ENCODE data around the gene COPA.

The COPA gene

GRCh38 chr1:160363010-160363409 is 20.0 kb upstream of the COPA start:
- no peak for DNase-seq (ENCODE audit: low read depth in 2 of 2)

GRCh38 chr1:160362168-160362957 is 19.3 kb upstream of the COPA start:
- DNase-seq (ENCODE audit: low read depth in 2 of 2): no peak

- no peak for DNase-seq (ENCODE audit: low read depth in 2 of 2)
Measured at GRCh38 chr1:160361814-160362167, 18.7 kb upstream of the COPA start.

- DNase-seq (ENCODE audit: low read depth in 2 of 2): no peak
Measured at GRCh38 chr1:160361199-160361598, 18.1 kb upstream of the COPA start.

GRCh38 chr1:160360227-160360695 is 17.2 kb upstream of the COPA start:
- DNase-seq (ENCODE audit: low read depth in 2 of 2): no peak

DNA sequence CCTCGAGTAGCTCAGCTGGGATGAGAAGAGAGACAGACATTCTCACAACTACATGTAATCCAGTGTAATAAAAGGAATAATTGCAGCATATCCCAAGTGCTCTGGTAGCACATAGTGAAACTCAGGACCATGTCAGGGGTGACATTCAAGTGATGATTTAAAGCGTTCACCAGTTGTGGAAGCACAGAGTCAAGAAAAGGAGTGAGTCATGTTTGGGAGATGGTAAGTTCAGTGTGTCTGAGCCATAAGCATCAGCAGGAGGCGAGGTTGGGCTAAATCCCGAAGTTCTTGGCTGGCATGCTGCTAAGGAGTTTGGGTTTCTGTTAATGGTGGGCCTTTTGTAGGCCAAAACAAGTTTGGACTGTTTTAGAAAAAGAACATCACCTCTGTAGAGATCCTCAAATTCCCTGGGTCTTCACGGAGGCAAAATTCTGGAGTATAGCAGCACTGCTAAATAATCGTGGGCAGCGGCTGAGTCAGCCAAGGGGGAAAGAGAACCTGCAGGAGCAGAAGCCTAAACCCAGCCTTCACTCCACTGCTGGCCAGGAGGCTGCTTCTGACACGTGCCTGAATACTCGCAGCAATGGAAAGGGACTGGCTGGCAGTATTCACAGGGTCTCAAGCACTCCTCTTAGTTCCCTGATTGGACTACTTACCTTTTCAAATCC is 16.6 kb upstream of the COPA start:
- DNase-seq (ENCODE audit: low read depth in 2 of 2): no peak

DNA sequence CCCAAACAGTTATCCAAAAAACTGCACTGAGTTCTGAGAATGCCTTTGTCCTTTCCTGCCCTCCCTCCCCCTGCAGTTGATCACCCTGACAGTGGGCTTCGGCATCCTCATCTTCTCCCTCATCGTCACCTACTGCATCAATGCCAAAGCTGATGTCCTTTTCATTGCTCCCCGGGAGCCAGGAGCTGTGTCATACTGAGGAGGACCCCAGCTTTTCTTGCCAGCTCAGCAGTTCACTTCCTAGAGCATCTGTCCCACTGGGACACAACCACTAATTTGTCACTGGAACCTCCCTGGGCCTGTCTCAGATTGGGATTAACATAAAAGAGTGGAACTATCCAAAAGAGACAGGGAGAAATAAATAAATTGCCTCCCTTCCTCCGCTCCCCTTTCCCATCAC is 15.0 kb upstream of the COPA start:
- DNase-seq (ENCODE audit: low read depth in 2 of 2): no peak

- no peak for DNase-seq (ENCODE audit: low read depth in 2 of 2)
Measured at GRCh38 chr1:160357286-160358002, 14.4 kb upstream of the COPA start.

- no peak for DNase-seq (ENCODE audit: low read depth in 2 of 2)
Measured at GRCh38 chr1:160354388-160354985, 11.4 kb upstream of the COPA start.

- no peak for DNase-seq (ENCODE audit: low read depth in 2 of 2)
Measured at GRCh38 chr1:160353223-160353622, 10.2 kb upstream of the COPA start.

DNA sequence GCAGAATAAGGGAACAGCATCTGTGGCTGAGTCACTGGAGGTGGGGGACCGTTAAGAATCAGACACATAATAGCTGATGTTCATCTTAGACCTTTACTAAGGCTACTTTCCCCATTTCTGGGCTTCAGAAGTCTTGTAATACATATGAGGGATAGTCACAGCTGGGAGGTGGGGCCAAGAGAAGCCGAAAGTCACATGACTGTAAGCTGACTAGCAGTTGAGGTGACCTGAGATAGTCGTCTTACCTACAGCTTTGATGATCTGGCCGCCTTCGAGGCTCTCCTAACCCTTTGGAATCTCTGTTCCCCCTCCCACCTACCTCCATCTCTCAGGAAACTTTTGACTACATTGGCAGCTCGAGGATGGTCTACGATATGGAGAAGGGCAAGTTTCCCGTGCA is 9.5 kb upstream of the COPA start:
- DNase-seq (ENCODE audit: low read depth in 2 of 2): no peak

- DNase-seq (ENCODE audit: low read depth in 2 of 2): no peak
Measured at GRCh38 chr1:160351629-160352028, 8.6 kb upstream of the COPA start.

GRCh38 chr1:160346958-160347357 is 3.9 kb upstream of the COPA start:
- no peak for DNase-seq (ENCODE audit: low read depth in 2 of 2)

- DNase-seq (ENCODE audit: low read depth in 2 of 2): no peak
Measured at GRCh38 chr1:160346463-160346862, 3.4 kb upstream of the COPA start.

GRCh38 chr1:160344936-160345335 is 1.9 kb upstream of the COPA start:
- DNase-seq (ENCODE audit: low read depth in 2 of 2): no peak

DNA sequence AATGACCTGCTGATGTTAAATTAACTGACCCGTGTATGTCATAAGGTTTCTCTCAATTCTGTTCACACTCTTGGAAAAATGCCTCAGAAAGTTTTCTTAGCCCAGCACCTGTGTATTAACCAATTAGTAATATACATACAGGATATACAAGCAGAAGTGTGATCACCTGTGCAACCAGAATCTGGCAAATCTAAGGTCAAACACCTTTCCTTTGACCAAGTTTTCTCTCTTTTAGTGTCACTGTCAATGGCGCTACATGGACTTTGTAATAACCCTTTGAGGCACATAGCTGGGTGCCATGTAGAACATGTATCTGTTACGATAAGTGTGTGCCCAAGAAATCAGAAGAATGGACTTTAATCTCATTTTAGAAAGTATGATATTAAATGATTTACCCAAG is 1.2 kb upstream of the COPA start:
- DNase-seq (ENCODE audit: low read depth in 2 of 2): no peak

DNA sequence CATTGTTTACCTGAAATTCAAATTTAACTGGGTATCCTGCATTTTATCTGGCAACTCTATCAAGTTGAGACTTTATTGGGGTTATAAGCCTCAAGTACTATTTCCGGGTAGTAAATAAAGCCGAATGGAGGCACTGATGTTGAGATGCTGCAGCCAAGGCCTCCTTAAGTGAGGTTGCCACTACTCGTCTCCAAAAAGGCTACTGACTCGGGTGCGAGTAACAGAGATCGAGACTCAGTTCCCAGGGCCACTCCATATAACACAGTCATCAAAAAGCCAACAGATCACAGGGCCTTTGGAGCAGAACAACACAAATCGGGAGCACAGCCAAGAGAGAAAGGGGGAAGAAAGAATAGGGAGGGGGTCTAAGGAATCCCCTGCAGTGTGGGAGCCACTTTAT is 524 bp downstream of the COPA start:
- no peak for DNase-seq (ENCODE audit: low read depth in 2 of 2)

- DNase-seq (ENCODE audit: low read depth in 2 of 2): no peak
Measured at GRCh38 chr1:160340866-160341265, 2.2 kb downstream of the COPA start.

GRCh38 chr1:160340146-160340545 is 2.9 kb downstream of the COPA start:
- no peak for DNase-seq (ENCODE audit: low read depth in 2 of 2)

DNA sequence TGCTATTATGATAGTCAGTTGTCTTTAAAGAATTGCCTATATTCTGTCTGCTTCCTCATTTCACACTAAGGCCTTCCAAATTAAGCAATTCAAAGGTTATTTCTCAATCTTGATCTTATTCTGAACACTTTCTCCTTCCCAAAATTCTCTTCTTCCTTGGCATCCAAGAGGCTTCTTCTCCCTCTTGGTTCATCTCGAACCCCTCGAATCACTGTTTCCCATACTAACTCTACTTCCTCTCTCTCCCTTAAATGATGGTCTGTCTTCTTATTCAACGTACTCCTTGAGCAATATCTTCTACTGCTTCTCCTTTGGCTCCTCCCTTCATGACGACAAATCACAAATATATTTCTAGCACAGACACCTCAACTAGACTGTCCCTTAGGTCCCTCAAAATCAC is 4.5 kb downstream of the COPA start:
- no peak for DNase-seq (ENCODE audit: low read depth in 2 of 2)

DNA sequence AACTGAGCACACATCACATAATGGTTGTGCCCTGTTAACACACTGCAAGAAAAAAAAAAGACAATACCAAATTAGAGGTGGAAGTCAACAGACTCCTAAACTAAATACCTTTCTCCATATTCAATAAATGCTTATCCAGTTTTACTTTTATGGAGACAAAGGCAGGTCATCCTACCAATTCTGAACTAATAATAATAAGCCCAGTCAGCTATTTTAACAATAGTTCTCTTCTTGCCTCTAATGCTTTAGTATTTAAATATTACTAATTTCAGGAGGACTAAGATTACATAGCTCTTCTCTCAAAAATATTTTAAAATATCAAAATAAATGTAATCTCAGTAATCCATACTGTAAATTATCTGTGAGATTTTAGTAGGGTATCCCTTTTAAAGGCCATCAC is 10.5 kb downstream of the COPA start:
- no peak for DNase-seq (ENCODE audit: low read depth in 2 of 2)

- no peak for DNase-seq (ENCODE audit: low read depth in 2 of 2)
Measured at GRCh38 chr1:160330119-160330518, 12.9 kb downstream of the COPA start.

Data from stimulated activated CD4-positive, alpha-beta T cell treated with anti-CD3 and anti-CD28 coated beads, Interleukin-1b, Interleukin-23, amount 100 ng/mL, for 1 hour (primary cell).